ENCODE measurements around the gene DDX25. TPM values are rescaled to one million over a fixed set of nuclear protein-coding genes. Genes with fewer than 3 reads are reported as not detected.

The DDX25 gene
- total RNA-seq, 1 donor from 2014 or later = not detected

- peaks cover 41% of the 10 kb centered on the region for H3K4me1 ChIP-seq
- peak overlapping the region; percentile 38 for H3K27ac ChIP-seq
- H3K27me3 ChIP-seq = no peaks in the 10 kb centered on the region
- H3K4me3 ChIP-seq = peak overlapping the region in 1 of 2 donors; percentile 17
- intact Hi-C loops (cut with DNase I) = loop anchor here (10.0 kb wide), 1 partner anchor 703 kb away; no protein-coding TSS in a partner anchor
- peak; percentile 87 to 88 for DNase-seq (ENCODE audit: extremely low spot score in 2 of 2)
- no peaks in the 10 kb centered on the region for H3K9me3 ChIP-seq
- TF ChIP-seq CTCF (IDR thresholded peaks at IDR 0.05) = no peak
- H3K36me3 ChIP-seq = no peaks in the 10 kb centered on the region
These were observed 47.4 kb downstream of the DDX25 start for GRCh38 chr11:125951731-125952130.

GRCh38 chr11:125952559-125952958, 48.3 kb downstream of the DDX25 start:
- Histone ChIP-seq H3K4me3 (peak overlapping the region; percentile 1 to 17), H3K27me3 (no peaks in the 10 kb centered on the region), H3K9me3 (no peaks in the 10 kb centered on the region), H3K4me1 (peaks cover 49% of the 10 kb centered on the region), H3K36me3 (no peaks in the 10 kb centered on the region), H3K27ac (peak overlapping the region; percentile 29)
- intact Hi-C loops (cut with DNase I) = loop anchor here (10.0 kb wide), 1 partner anchor 702 kb away; no protein-coding TSS in a partner anchor
- no peak for DNase-seq (ENCODE audit: extremely low spot score in 2 of 2)
- TF ChIP-seq POLR2AphosphoS5 (IDR thresholded peaks at IDR 0.05; ENCODE audit: insufficient read depth in 1 of 2, low read depth in 1 of 2) = no peak
- no peak for TF ChIP-seq POLR2A (IDR thresholded peaks at IDR 0.05)
- TF ChIP-seq CTCF (IDR thresholded peaks at IDR 0.05) = no peak

- Histone ChIP-seq H3K9me3 (no peaks in the 10 kb centered on the region), H3K4me1 (peaks cover 52% of the 10 kb centered on the region), H3K27ac (peak overlapping the region; percentile 29), H3K36me3 (no peaks in the 10 kb centered on the region), H3K4me3 (peak overlapping the region; percentile 1 to 17), H3K27me3 (no peaks in the 10 kb centered on the region)
- TF ChIP-seq POLR2A (IDR thresholded peaks at IDR 0.05) (no peak), POLR2AphosphoS5 (IDR thresholded peaks at IDR 0.05; ENCODE audit: insufficient read depth in 1 of 2, low read depth in 1 of 2) (peak; percentile 59 to 69)
- DNase-seq (ENCODE audit: extremely low spot score in 2 of 2) = peak; percentile 55 to 91
- intact Hi-C loops (cut with DNase I) = loop anchor here (10.0 kb wide), 1 partner anchor 702 kb away; no protein-coding TSS in a partner anchor
These were observed 48.7 kb downstream of the DDX25 start for GRCh38 chr11:125952973-125953372.

GRCh38 chr11:125953401-125953935, 49.2 kb downstream of the DDX25 start:
- peak in 1 of 2 donors; percentile 86 for DNase-seq (ENCODE audit: extremely low spot score in 2 of 2)

More at GRCh38 chr11:125953401-125953935, 49.2 kb downstream of the DDX25 start:
- H3K4me1 ChIP-seq = peaks cover 52% of the 10 kb centered on the region
- no peaks in the 10 kb centered on the region for H3K27me3 ChIP-seq
- H3K9me3 ChIP-seq = no peaks in the 10 kb centered on the region
- intact Hi-C loops (cut with DNase I) = loop anchor here (10.0 kb wide), 1 partner anchor 701 kb away; no protein-coding TSS in a partner anchor
- peak overlapping the region; percentile 1 to 17 for H3K4me3 ChIP-seq
- TF ChIP-seq POLR2A (IDR thresholded peaks at IDR 0.05) (no peak), CTCF (IDR thresholded peaks at IDR 0.05) (no peak), POLR2AphosphoS5 (IDR thresholded peaks at IDR 0.05; ENCODE audit: insufficient read depth in 1 of 2, low read depth in 1 of 2) (no peak)
- H3K36me3 ChIP-seq = no peaks in the 10 kb centered on the region
- H3K27ac ChIP-seq = peak overlapping the region; percentile 29

Measured in vagina (tissue), 2 donors.